Activated CD4-positive, alpha-beta T cell treated with anti-CD3 and anti-CD28 coated beads for 24 hours (primary cell): ENCODE results near the gene DLGAP1.
"Not testable (repeated sequence)": the region's sequence is repeated elsewhere in the genome, so short reads cannot be mapped to it uniquely, and the experiment has no call there.

Experiments used
- DNase-seq, 2 donors: peaks; one replicate each; pipeline ENCODE4 v3.0.0-alpha.2; 2020; ENCODE audit warnings: low read depth in 2 of 2

Gene DLGAP1

DNA sequence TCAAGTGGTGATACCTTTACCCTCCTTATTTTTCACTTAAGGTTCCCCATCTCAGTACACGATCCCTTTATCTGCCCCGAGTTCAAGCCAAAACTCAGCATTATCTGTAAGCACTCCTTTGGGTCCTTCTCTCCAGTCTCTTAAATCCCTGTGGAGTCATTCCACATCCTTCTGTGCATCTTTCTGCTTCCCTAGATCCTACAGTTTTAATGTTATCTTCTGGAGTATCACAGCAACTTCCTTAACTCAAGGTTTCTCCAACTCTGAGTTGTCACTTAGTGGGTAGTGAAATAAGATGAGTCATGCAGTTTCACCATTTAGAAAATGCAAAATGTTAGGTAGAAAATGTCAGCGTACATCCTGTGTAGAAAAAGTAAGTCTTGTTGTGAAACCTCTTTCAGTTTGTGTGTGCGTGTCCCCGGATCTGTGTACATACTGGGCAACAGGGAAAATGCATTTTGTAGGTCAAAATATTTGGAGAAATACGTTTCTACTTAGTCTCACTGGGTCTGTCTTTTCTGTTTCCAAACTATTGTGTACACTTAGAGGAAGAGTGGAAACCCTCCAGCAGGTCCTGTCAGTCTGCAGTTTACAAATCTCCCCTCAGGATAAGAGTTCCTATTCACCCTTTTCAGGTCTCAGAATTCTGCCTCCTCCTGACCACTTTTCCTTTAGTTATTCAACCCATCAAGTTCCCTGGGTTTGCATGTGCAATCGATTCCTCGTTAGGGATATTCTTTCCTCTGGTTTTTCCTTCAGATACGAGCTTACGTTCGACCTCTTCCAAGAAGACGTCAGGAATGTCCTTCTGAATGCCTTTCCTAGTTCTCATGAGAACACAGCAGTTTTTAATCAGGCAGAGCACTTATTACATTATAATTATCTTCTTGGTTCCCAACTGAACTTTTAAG lies 850.4 kb downstream of the DLGAP1 start:
- no peak for DNase-seq

DNA sequence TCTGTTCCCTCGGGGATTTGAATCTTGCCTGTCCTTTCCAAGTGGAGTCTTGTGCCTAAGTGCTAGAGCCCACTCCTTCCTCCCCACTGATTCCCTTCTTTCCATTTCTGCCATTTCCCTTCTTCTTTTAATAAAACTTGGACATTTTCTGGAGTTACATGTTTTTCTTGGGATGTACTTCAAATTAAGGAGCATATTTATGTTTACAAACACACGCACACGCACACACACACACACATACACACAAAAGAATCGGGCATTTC lies 850.9 kb downstream of the DLGAP1 start:
- DNase-seq, result no peak

DNA sequence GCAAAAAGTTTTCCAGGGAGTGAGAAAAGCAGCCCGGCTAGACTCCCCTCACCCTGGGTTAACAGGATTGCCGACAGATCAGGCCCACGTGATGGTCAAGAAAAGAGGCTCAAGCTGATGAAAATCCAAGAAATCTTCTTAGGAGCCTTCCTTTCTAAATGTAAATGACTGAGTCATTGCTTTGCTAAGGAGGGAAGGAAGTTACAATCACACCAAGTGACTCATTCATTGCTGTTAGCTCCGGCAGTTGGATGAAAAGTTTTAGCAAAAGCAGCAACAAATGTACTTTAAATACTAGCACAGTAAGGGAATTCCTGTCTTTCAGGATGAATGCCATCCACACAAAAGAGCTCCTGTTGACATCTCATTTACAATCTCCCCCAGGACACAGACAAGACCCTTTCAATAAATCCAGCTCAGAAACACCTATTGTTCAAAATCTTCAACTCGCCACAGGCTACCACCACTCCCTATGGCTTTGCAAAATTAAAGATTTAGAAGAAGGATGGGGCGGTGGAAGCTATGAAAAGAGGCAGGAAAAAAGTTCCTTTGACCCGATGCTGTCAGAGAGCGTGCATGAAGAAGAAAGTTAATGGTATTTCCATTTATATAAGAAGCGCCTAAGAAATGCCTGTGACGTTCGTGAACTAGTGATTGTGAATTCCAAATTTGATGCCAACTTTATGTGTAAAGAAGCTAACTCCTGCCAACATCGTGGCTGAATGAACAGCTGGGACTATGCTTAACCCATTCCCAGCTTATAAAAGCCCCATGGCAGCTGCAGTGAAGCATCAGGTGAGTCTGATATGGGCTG lies 851.5 kb downstream of the DLGAP1 start:
- DNase-seq, result no peak

DNA sequence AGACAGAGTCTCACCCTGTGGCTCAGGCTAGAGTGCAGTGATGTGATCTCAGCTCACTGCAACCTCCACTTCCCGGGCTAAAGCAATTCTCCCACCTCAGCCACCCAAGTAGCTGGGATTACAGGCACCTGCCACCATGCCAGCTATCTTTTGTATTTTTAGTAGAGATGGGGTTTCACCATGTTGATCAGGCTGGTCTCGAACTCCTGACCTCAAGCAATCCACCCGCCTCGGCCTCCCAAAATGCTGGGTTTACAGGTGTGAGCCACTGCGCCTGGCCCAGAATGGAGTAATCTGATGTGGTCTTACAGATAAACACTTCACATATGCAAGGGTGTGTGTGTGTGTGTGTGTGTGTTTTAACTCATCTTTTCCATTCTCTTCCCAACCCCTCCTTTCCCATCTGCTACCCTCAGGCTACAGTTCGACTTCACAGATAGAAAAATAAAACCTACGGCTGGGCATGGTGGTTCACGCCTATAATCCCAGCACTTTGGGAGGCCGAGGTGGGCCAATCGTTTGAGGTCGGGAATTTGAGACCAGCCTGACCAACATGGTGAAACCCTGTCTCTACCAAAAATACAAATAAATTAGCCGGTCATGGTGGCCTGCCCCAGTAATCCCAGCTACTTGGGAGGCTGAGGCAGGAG lies 853.9 kb downstream of the DLGAP1 start:
- DNase-seq, result not testable (repeated sequence)

DNA sequence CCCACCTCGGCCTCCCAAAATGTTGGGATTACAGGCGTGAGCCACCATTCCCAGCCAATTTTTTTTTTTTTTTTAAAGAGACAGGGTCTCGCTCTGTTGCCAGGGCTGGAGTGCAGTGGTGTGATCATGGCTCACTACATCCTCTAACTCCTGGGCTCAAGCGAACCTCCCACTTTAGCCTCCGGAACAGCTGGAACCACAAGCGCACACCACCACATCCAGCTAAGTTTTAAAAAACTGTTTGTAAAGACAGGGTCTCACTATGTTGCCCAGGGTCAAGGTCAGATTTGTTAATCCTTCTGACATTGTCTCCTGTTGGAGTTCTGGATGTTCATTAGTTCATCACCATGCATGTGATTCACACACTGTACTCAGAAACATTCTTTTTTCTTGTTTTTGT lies 855.2 kb downstream of the DLGAP1 start:
- DNase-seq, result no peak

DNA sequence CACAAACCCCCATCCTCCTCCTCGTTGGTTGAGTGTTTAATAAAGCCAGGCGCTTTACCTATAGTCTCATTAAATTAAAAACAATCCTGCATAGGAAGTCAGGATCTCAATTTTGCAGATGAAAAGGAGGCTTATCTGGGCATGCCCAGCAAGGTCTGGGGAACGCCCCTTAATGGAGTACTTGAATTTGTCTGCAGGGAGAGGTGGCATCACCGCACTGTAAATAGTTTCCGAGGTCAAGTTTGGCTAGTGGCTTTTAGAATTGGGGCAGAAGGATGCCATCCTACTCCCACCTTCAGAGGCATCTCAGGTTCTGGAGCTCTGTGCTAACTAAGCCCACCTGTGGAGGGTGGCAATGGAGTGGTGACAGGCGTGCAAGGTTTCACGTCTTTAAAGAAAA lies 855.9 kb downstream of the DLGAP1 start:
- no peak for DNase-seq

DNA sequence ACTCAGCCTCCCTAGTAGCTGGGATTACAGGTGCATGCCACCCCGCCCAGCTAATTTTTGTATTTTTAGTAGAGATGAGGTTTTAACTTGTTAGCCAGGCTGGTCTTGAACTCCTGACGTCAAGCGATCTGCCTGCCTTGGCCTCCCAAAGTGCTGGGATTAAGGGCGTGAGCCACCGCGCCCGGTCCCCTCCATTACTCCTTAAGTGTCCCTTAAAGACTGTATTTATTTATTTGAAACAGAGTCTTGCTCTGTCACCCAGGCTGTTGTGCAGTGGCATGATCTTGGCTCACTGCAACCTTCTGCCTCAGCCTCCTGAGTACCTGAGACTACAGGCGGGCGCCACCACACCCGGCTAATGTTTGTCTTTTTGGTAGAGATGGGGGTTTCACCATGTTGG lies 856.5 kb downstream of the DLGAP1 start:
- DNase-seq, result no peak

DNA sequence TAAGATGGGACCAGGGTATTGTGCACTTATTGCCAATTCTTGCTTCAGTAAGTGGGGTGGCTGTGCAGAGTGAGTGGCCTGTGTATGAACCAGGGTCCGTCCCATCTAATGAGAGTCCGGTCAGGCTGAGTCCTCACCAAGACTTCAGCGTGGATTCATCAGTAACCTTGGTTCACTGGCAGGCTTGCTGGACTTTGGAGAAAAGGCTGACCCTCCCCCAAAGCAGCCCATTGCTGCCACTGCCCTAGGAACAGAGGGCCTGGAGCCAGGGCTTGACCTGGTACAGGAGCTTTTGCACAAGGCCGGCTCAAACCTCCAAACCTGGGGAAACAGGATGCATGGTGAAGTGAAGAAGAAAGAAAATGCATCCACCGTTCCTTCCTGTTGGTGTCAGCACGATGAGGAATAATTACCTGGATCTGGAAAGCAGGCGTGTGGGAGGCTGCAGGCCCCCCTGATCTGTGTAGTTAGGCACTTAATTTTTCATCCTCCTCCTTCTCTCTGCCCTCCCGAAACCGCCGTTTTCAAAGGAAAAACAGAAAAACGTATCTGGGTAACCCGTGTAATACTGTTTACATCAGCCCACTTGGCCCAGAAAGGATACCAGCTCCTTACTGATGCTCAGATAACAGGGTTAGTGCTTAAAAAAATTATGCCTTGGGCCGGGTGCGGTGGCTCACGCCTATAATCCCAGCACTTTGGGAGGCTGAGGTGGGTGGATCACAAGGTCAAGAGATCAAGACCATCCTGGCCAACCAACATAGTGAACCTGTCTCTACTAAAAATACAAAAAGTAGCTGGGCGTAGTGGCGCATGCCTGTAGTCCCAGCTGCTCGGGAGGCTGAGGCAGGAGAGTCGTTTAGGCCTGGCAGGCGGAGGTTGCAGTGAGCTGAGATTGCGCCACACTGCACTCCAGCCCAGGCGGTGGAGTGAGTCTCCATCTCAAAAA lies 857.4 kb downstream of the DLGAP1 start:
- no peak for DNase-seq

DNA sequence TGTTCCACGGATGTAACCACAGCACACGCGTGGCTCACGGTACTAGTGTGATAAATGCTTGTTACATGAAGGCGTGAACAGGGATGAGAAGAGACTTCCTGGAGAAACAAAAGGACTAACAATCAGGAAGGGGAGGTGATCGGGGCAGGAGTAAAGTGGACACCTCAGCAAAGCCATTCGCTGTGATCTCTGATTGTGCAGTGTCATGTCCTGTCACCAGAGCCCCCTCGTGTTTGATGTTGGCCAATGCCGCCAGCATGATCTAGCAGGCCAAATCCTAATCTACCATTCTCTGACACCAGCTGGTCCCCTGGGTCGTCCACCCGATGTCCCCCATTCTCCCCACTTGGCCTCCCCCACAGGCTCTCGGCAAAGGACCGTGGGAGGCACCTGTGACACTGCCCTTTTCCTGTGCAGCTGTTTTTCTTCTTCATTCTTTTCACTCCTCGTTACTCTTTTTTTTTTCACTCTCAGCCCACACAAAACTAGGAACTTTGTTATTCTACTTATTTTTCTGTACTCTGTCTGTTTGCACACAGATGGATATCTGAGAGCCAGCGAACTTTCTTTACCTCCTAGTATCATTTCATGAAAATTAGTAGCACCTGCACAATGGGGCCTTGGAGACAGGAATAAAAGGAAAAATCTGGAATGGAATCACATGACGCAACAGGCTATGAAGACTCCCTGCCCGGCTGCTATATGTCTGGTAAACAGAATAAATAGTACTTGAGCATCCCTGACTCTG lies 858.3 kb downstream of the DLGAP1 start:
- DNase-seq, result no peak

DNA sequence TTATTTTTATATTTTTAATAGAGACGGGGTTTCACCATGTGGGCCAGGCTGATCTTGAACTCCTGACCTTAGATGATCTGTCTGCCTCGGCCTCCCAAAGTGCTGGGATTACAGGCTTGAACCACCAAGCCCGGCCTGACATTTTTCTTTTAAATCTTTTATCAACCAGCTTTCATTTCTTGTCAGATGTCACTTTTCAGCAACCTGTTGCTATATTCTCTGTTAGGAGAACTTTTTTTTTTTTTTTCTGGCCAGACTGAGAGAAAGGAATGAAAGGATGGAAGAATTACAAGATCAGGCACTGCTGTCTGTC lies 858.8 kb downstream of the DLGAP1 start:
- no peak for DNase-seq

DNA sequence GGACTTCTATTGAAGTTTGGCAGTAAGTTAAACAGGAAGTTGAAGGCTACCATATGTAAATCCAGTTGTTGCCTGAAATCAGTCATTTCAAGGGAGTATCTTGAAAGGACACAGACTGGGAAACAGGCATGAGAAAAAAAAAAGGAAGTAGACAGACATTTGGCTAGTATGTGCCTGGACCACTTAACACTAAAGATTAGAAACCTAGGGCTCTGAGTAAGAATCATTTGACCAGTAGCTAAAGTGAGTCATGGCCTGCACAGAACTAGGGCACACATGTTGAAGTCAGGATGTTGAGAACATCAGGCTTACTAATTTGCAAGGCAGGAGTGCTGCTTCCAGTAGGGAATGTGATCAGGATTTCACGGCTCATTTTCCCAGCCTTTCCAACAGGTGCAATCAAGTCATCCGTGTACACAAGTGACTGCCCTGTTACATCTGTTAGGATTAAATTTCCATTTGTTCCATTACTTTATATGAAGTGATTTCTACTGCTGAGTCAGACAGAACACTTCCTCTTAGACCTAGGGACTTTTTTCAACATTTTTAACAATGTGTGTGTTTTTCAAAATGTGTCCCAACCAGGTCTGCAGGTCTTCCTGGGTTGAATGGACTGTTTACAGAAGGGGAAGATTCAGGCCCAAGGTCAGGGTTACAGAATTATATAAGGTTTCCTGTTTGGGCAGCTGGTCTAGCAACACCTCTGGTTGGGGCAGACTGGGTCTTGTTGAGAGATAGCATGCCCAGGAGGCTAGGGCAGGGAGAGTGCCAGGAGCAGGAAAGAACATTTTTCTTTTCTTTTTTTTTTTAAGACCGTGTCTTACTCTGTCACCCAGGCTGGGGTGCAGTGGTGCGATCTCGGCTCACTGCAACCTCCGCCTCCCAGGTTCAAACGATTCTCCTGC lies 859.5 kb downstream of the DLGAP1 start:
- no peak for DNase-seq

DNA sequence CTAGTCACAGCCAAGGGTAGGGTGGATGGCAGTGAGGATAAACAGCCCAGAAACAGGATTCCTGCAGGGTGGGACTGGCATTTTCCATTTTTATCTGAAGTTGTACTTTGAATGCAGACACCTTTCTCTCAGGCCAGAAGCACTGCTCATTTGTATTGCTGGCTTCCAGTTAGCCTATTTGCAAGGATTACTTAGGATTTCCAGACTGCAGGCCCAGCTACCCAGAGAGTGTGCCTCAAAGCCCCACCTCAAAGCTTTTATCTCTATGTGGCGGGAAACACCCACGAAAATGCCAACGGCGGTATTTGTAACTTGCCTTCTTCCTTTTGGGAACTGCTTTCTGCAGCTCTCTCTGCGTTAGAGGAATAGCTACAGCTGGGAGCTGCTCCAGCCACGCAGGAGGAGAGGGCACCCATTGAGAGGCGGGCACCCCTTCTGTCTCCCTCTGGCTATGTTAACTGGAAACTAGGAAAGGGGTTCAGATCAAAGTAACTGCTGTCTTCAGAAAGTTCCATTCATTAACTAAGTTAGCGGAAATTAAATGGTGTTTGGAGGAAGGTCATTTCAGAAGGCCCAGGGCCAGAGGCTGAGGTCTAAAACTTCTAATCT lies 860.2 kb downstream of the DLGAP1 start:
- DNase-seq, result no peak

DNA sequence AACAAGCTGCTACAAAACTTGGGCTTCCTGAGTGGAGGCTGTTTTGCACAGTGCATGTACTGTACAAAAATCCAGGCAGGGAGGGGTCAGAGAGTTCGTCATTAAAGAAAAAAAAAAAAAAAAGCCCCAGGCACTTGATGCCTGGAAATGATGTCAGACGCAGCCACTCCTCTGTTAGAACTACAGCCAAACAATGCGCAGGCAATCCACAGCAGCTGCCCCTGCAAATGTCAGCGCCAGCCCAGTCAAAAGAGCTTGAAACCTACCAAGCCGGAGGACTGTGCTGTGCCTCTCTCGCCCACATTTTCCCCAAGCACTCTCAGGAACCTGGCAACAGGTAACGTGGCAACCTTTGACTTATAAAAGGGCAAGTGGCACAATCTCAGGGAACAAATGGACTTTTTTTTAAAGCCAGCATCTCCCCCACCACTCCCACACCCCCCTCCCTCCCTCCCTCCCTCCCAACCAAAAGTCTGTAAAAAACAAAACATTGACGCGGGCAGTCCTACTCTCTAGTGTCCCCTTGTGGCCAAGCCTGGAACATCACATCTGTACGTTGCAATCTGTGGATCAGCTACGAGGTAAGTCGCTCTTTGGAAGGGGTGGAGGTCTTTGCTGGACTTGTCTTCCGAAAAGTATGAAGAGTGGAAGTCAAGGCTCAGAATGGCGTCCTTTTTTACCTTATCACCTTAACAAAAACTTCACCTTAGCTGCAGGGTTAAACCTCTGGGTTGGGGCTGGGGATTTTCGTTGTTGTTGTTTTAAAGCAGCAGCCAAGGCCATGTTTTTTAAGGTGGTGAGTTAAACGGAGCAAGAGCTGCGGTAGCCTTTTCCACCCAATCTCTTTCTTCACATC lies 861.0 kb downstream of the DLGAP1 start:
- DNase-seq, result peak; percentile 75 to 86

DNA sequence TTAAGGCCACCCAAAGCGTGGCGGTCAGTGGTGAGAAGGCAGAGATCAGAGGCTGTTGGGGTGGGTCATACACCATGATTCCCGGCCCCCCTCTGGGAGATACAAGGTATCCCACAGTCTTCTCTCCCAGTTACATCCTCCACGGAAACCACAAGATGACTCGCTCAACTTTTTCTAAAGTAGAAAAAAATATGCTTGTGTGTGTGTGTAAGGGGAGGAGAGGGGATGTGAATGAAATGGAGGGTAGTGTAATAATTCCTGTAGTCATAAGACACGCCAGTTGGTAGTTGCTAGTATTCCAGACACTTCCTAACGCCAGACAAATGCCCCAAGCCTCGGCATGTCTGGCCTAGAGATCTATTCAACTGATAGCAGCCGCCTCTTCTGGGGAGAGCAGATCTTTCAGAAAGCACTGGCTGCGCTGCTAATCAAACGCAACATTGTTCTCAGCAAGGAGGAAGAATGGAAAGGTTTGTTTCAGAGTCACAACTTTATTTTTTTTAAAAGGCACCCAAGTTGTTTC lies 861.7 kb downstream of the DLGAP1 start:
- no peak for DNase-seq

DNA sequence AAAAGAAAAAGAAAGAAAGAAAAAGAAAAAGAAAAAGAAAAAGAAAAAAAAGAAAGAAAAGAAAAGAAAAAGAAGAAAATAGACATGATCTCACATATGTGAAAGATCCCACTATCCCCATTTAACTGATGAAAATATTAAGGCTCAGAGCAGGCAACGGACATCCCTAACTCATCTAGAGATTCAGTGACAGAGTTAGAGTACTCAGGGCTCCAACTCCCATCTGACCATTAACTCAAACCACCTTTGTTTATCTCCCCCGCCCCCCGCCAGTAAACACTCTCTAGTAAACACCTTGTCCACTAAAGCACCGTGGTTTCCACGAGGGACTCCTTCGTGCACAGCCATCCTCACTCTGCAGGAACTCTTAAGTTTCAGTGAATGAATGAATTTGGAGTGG lies 862.2 kb downstream of the DLGAP1 start:
- no peak for DNase-seq

DNA sequence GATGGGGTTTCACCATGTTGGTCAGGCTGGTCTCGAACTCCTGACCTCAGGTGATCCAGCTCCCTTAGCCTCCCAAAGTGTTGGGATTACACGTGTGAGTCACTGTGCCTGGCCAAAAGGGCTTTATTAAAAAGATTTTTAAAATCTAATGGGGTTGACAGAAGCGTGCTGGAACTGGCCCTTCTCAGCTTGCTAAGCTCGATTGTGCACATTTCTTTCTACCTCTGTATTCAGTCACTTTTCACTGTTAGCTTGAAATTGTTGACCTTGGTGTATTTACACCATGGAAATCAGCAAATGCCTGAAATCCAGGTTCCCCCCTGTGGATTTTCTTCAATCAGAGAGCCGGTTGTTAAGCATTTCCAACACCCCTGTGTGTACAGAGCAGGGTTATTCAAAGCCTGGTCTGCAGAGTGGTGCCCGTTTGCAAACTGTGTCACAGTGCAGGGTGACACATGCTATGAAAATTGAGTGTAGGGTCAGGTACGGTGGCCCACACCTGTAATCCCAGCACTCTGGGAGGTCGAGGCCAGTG lies 864.9 kb downstream of the DLGAP1 start:
- no peak for DNase-seq

DNA sequence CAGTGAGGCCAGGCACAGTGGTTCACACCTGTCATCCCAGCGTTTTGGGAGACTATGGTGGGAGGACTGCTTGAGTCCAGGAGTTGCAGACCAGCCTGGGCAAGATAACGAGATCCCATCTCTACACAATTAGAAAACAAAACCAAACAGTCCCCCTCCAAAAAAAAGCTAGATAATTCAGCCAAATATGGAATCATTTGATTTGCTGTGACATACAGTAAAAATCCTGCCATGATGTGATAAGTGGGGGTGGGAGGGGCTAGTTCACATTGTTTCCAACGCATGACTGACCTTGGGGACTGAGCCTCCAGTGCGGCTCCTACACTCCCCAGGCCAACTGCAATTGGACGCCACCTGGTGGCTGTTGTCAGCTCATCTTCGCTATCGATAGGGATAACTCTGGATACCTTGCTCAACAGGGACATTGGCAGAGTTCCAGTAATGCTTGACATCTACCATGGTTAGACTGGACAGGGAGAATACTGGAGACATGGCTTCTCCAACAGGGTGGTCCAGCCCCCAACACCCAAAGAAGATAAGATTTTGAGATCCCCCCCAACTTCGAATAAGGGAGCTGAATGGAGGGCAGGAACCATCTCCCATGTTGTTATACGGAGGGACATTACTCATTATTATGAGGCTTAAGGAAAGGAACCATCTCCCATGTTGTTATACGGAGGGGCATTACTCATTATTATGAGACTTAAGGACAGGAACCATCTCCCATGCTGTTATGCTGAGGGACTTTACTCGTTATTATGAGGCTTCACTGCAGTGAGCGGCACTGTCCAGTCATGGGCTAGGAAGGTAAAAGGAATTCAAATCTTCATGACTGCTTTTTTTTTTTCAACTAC lies 869.2 kb downstream of the DLGAP1 start:
- DNase-seq, result peak in 1 of 2 donors; percentile 59
